Measurements from ENCODE around the gene HEXIM2.

HEXIM2 gene

DNA sequence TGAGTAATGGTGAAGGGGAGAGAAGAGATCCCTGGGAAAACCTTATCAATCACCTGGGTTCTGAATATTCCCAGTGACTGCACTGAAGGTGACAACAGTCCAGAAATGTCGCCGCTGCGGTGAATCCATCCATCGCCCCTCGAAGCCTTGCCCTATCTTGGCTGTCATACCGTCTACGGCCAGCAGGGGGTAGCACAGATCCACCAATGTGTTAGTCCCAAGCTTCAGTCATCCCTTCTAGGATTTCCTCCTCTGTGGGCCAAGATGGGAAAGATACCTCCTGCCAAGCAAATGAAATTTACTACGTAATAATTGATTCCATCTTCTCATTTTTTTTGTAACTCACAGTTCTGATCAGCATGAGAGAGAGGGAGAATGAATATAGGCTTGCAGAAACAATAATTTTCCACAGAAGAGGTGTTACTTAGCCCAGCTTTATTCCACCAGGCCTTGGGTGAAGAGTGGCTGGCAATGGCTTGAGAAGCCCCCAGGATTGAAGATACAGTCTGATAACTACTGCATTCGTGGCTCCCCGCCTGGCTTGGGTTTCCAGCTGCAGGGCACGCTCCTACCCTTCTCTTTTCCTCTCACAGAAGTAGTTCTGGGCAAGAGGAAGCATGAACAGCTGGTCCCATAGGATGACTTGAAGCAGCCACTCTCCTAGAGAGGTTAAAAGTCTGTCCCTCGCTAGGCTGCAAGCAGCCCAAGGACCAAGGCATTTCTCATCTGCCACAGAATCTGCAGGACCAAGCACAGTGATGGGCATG is 57.4 kb downstream of the HEXIM2 start:
- Histone ChIP-seq H3K4me1 (ENCODE audit: control insufficient read depth in 1 of 2, insufficient read depth in 1 of 2, low read depth in 1 of 2, low read length in 1 of 2) (peaks cover 25 to 44% of the 10 kb centered on the region in 2 experiments), H3K4me3 (ENCODE audit: low read depth in 1 of 2, low read length in 1 of 2) (peak overlapping the region; percentile 74 to 94), H3K27ac (peak overlapping the region; percentile 99), H3K27me3 (no peaks in the 10 kb centered on the region), H3K36me3 (peaks cover 72% of the 10 kb centered on the region), H3K9me3 (no peaks in the 10 kb centered on the region)
- TF ChIP-seq CTCF (IDR thresholded peaks at IDR 0.05), result peak; percentile 98
